Endothelial cell of umbilical vein (primary cell): ENCODE data around the gene TNS1. TPM values are rescaled to one million over a fixed set of nuclear protein-coding genes. Genes with fewer than 3 reads are reported as not detected.

Experiments
- BruUV-seq: library from RNA; stranded (reverse); fragments of 400-500 nt; replicated peaks from 2 replicates; lab custom pipeline; 2021; lab: Mats Ljungman, UMichigan
- CTCF ChIA-PET: fragments of 300-600, 350-600 bp; sonication (Branson Sonifier 250); formaldehyde crosslinking; loops from one replicate; lab custom pipeline; 2021; ENCODE audit warnings: antibody characterized with exemption, inconsistent platforms; lab: Charles Lee
- POLR2A ChIA-PET: fragments of 300-600, 350-600 bp; sonication (Branson Sonifier 250); formaldehyde crosslinking; loops from one replicate; lab custom pipeline; 2021; ENCODE audit warnings: antibody characterized with exemption, inconsistent platforms; lab: Charles Lee
- DNase-seq: peaks from one replicate; pipeline ENCODE4 v3.0.0-alpha.2; 2011; ENCODE audit warnings: low read depth, low spot score
- FAIRE-seq: peaks from 2 replicates; lab custom pipeline; 2011; peaks lifted over from hg19 to GRCh38; lab: Jason Lieb, UNC
- H2AFZ ChIP-seq: 2 replicates; pipeline ENCODE4 v1.6.0; 2012; ENCODE audit warnings: low read depth, low read length, control low read depth, inconsistent platforms
- H3K27ac ChIP-seq: 2 replicates; pipeline ENCODE4 v1.5.1; 2011; ENCODE audit warnings: low read depth, mild to moderate bottlenecking, control low read depth, low read length, moderate library complexity; ENCODE audit not compliant: insufficient read depth
- H3K27me3 ChIP-seq, 2 experiments: 2 replicates each; pipeline versions ENCODE4 v1.6.0 to v1.6.1; 2011; ENCODE audit warnings: low read length in 2 of 2, mixed read lengths in 1 of 2; ENCODE audit not compliant: control insufficient read depth in 2 of 2, insufficient read depth in 2 of 2
- H3K36me3 ChIP-seq, 2 experiments: 2 replicates in 1 of 2; 3 replicates in 1 of 2; pipeline ENCODE4 v1.5.1; 2011; ENCODE audit warnings: low read length in 2 of 2, mild to moderate bottlenecking in 1 of 2, moderate library complexity in 1 of 2; ENCODE audit not compliant: control insufficient read depth in 2 of 2, insufficient read depth in 2 of 2; ENCODE audit errors: extremely low read depth in 1 of 2
- H3K4me1 ChIP-seq: 3 replicates; pipeline ENCODE4 v1.5.1; 2011; ENCODE audit warnings: mild to moderate bottlenecking, low read length; ENCODE audit not compliant: control insufficient read depth, insufficient read depth; ENCODE audit errors: extremely low read depth
- H3K4me2 ChIP-seq: 2 replicates; pipeline ENCODE4 v1.6.1; 2011; ENCODE audit warnings: low read length, control low read depth, mixed read lengths; ENCODE audit not compliant: insufficient read depth
- H3K4me3 ChIP-seq, 3 experiments: fragments of 200-600 bp in 1 of 3; sonication (generic), shearing (Covaris generic) in 1 of 3; replicated peaks in 1 of 3; 2 replicates each; pipeline ENCODE4 v1.5.1; 2011 to 2016; ENCODE audit warnings: control low read depth in 3 of 3, low read length in 3 of 3, mild to moderate bottlenecking in 2 of 3, inconsistent platforms in 1 of 3, low read depth in 1 of 3, moderate library complexity in 1 of 3; ENCODE audit not compliant: insufficient read depth in 1 of 3
- H3K79me2 ChIP-seq: 2 replicates; pipeline ENCODE4 v1.6.0; 2012; ENCODE audit warnings: low read length, inconsistent platforms; ENCODE audit not compliant: control insufficient read depth, insufficient read depth
- H3K9ac ChIP-seq: replicated peaks from 2 replicates; pipeline ENCODE3; 2011; ENCODE audit warnings: low read length, control low read depth; ENCODE audit not compliant: insufficient read depth; ENCODE audit errors: extremely low read depth
- H3K9me1 ChIP-seq: replicated peaks from 3 replicates; pipeline ENCODE4 v1.6.0; 2011; ENCODE audit warnings: mild to moderate bottlenecking, low read length; ENCODE audit not compliant: control insufficient read depth, insufficient read depth; ENCODE audit errors: extremely low read depth
- H3K9me3 ChIP-seq: replicated peaks from 2 replicates; pipeline ENCODE4 v1.5.1; 2012; ENCODE audit warnings: low read length, inconsistent platforms; ENCODE audit not compliant: control insufficient read depth, insufficient read depth
- H4K20me1 ChIP-seq: replicated peaks from 2 replicates; pipeline ENCODE3; 2011; ENCODE audit warnings: mild to moderate bottlenecking, low read length; ENCODE audit not compliant: control insufficient read depth, insufficient read depth; ENCODE audit errors: extremely low read depth
- EZH2 ChIP-seq: IDR thresholded peaks from 2 replicates; pipeline ENCODE4 v1.6.1; 2012; ENCODE audit warnings: borderline replicate concordance, low read depth, mild to moderate bottlenecking, moderate library complexity, low read length, inconsistent platforms; ENCODE audit not compliant: severe bottlenecking
- JUN ChIP-seq: IDR thresholded peaks from 2 replicates; pipeline ENCODE4 v1.6.1; 2011; ENCODE audit warnings: borderline replicate concordance, low read depth; ENCODE audit not compliant: insufficient read length, insufficient read depth
- MAX ChIP-seq: IDR thresholded peaks from 2 replicates; pipeline ENCODE4 v1.6.1; 2011; ENCODE audit not compliant: insufficient read depth, insufficient read length
- POLR2A ChIP-seq: IDR thresholded peaks from 2 replicates; pipeline ENCODE4 v1.6.1; 2012; ENCODE audit warnings: low read depth, mild to moderate bottlenecking, control low read depth, low read length
- POLR2AphosphoS5 ChIP-seq: IDR thresholded peaks from 2 replicates; pipeline ENCODE4 v1.6.1; 2012; ENCODE audit warnings: low read depth, mild to moderate bottlenecking, control low read depth, low read length, moderate library complexity; ENCODE audit not compliant: insufficient read depth
- dilution Hi-C: fragments of 300-500 bp; cut with MboI; formaldehyde crosslinking; loops from one replicate; pipeline ENCODE4 v1.15.0; 2019; ENCODE audit warnings: low sequenced_read_pairs; ENCODE audit not compliant: extremely low pct_ligation_motif_present
- intact Hi-C: fragments of 100-400 bp; cut with micrococcal nuclease; formaldehyde crosslinking; loops from one replicate; pipeline ENCODE4 v1.10.0; 2022
- polyA plus RNA-seq, 4 experiments: library from polyadenylated mRNA; depleted of rRNA in 3 of 4; stranded (reverse) in 3 of 4; unstranded in 1 of 4; fragments of >200 nt; gene quantifications; 2 replicates each; pipeline versions ENCODE4 v1.2.1 to v1.2.3, GENCODE V29; 2011 to 2012; ENCODE audit warnings: missing spikeins in 1 of 4
- total RNA-seq: library from RNA; stranded (reverse); gene quantifications from 2 replicates; pipeline ENCODE4 v1.2.3, GENCODE V29; 2021

The TNS1 gene
- total and polyA plus RNA-seq, 2 donors (not counting 3 experiments of a cell fraction or from before 2014, with no cell fraction given): 11.0 to 52.1 TPM

- POLR2A ChIA-PET: no interaction called here
Observed at GRCh38 chr2:217801711-217802110, 201.1 kb downstream of the TNS1 start.

GRCh38 chr2:217801115-217801531 lies 201.7 kb downstream of the TNS1 start:
- DNase-seq (peak; percentile 21), FAIRE-seq (peak; percentile 59)
- dilution Hi-C loops: no loop called here
- peaks cover 0 to 4% of the 10 kb centered on the region in 2 experiments for H3K36me3 ChIP-seq
- intact Hi-C loops: no loop called here
- H3K9ac ChIP-seq: no peak overlapping the region
- BruUV-seq: no TSS peak
- TF ChIP-seq EZH2 (no peak), MAX (no peak)
- H3K9me1 ChIP-seq: no peaks in the 10 kb centered on the region
- H3K4me2 ChIP-seq: no peak overlapping the region
- H3K27ac ChIP-seq: no peak overlapping the region
- no peaks in the 10 kb centered on the region for H4K20me1 ChIP-seq
- no peaks in the 10 kb centered on the region for H3K4me1 ChIP-seq
- no peaks in the 10 kb centered on the region for H3K79me2 ChIP-seq
- H3K27me3 ChIP-seq: no peaks in the 10 kb centered on the region
- ChIA-PET POLR2A (no interaction called here), CTCF (interaction anchor here (1.0 to 1.8 kb wide), 4 partner anchors 10 to 193 kb away, joined by 3 to 8 read pairs (median 4); no protein-coding TSS in a partner anchor)
- no peak overlapping the region for H2AFZ ChIP-seq
- H3K9me3 ChIP-seq: no peaks in the 10 kb centered on the region
- H3K4me3 ChIP-seq: no peak overlapping the region

More at GRCh38 chr2:217801711-217802110, 201.1 kb downstream of the TNS1 start:
- H3K36me3 ChIP-seq: peaks cover 0 to 4% of the 10 kb centered on the region in 2 experiments
- no peak for DNase-seq
- no peak overlapping the region for H3K4me3 ChIP-seq
- H3K9me1 ChIP-seq: no peaks in the 10 kb centered on the region
- no peaks in the 10 kb centered on the region for H3K9me3 ChIP-seq
- H4K20me1 ChIP-seq: no peaks in the 10 kb centered on the region
- no peaks in the 10 kb centered on the region for H3K79me2 ChIP-seq
- BruUV-seq: no TSS peak
- intact Hi-C loops: no loop called here
- H3K4me2 ChIP-seq: no peak overlapping the region
- FAIRE-seq: no peak
- H2AFZ ChIP-seq: no peak overlapping the region
- dilution Hi-C loops: no loop called here
- no peaks in the 10 kb centered on the region for H3K4me1 ChIP-seq
- no peaks in the 10 kb centered on the region for H3K27me3 ChIP-seq
- no peak overlapping the region for H3K27ac ChIP-seq
- no peak overlapping the region for H3K9ac ChIP-seq
- TF ChIP-seq JUN (no peak), POLR2AphosphoS5 (no peak), POLR2A (no peak), MAX (no peak)
- CTCF ChIA-PET: interaction anchor here (1.2 to 1.8 kb wide), 2 partner anchors 86 to 193 kb away, joined by 3 to 8 read pairs; no protein-coding TSS in a partner anchor
